OCI-LY1 (cell line): ENCODE results near the gene PRELP.
A peak's percentile ranks its signal among the peaks of the same experiment; 100 is the strongest.

Experiments used
- H2AFZ ChIP-seq: fragments of 200-600 bp; sonication (generic), shearing (Covaris generic); 2 replicates; pipeline ENCODE4 v1.6.0; 2014; ENCODE audit warnings: antibody characterized with exemption, mild to moderate bottlenecking, low read length
- H3F3A ChIP-seq: fragments of 200-600 bp; sonication (generic), shearing (Covaris generic); 2 replicates; pipeline ENCODE4 v1.6.0; 2014; ENCODE audit warnings: mild to moderate bottlenecking, antibody characterized with exemption, low read length, moderate library complexity; ENCODE audit not compliant: insufficient read depth
- H3K27ac ChIP-seq: fragments of 200-600 bp; sonication (generic); 2 replicates; pipeline ENCODE4 v1.5.1; 2014; ENCODE audit warnings: low read length, mixed run types, mild to moderate bottlenecking, low read depth; ENCODE audit not compliant: poor library complexity, severe bottlenecking
- H3K27me3 ChIP-seq: fragments of 200-600 bp; sonication (generic); 2 replicates; pipeline ENCODE4 v1.6.0; 2014; ENCODE audit warnings: antibody characterized with exemption, mild to moderate bottlenecking, low read length, moderate library complexity; ENCODE audit not compliant: insufficient read depth
- H3K36me3 ChIP-seq: fragments of 200-600 bp; sonication (generic); 2 replicates; pipeline ENCODE4 v1.6.1; 2014; ENCODE audit warnings: mild to moderate bottlenecking, antibody characterized with exemption, low read length, moderate library complexity, mixed read lengths; ENCODE audit not compliant: insufficient read depth
- H3K4me1 ChIP-seq: fragments of 200-600 bp; sonication (generic); 2 replicates; pipeline ENCODE4 v1.5.1; 2014; ENCODE audit warnings: mild to moderate bottlenecking, low read length, moderate library complexity; ENCODE audit not compliant: insufficient read depth, severe bottlenecking
- H3K4me2 ChIP-seq: fragments of 200-600 bp; sonication (generic), shearing (Covaris generic); 2 replicates; pipeline ENCODE4 v1.6.1; 2014; ENCODE audit warnings: low read length
- H3K4me3 ChIP-seq: fragments of 200-600 bp; sonication (generic); 2 replicates; pipeline ENCODE4 v1.5.1; 2014; ENCODE audit warnings: low read length, low read depth, mild to moderate bottlenecking, mixed read lengths; ENCODE audit not compliant: poor library complexity, severe bottlenecking
- H3K79me2 ChIP-seq: fragments of 200-600 bp; shearing (Covaris generic); 2 replicates; pipeline ENCODE4 v1.6.1; 2016; ENCODE audit warnings: mixed run types, low read length, mixed read lengths; ENCODE audit not compliant: insufficient read depth
- H3K9ac ChIP-seq: fragments of 200-600 bp; sonication (generic), shearing (Covaris generic); 2 replicates; pipeline ENCODE4 v1.6.1; 2014; ENCODE audit warnings: mild to moderate bottlenecking, low read length, mixed read lengths
- H3K9me2 ChIP-seq: fragments of 200-600 bp; sonication (generic), shearing (Covaris generic); 2 replicates; pipeline ENCODE4 v1.6.1; 2014; ENCODE audit warnings: low read depth, mild to moderate bottlenecking, low read length, mixed read lengths
- H3K9me3 ChIP-seq: fragments of 200-600 bp; shearing (Covaris generic); 2 replicates; pipeline ENCODE4 v1.6.1; 2014; ENCODE audit warnings: low read length, mixed read lengths
- H4K20me1 ChIP-seq: fragments of 200-600 bp; sonication (generic), shearing (Covaris generic); 2 replicates; pipeline ENCODE4 v1.6.0; 2016; ENCODE audit warnings: mild to moderate bottlenecking, low read length; ENCODE audit not compliant: insufficient read depth
- EZH2 ChIP-seq: fragments of 200-600 bp; sonication (generic), shearing (Covaris generic); IDR thresholded peaks from 2 replicates; pipeline ENCODE4 v1.8.0; 2017; ENCODE audit warnings: borderline replicate concordance, mixed run types, mild to moderate bottlenecking, antibody characterized with exemption, low read length, moderate library complexity, mixed read lengths
- TF ChIP-seq, protein P1 (sequence below): fragments of 200-600 bp; sonication (generic), shearing (Covaris generic); IDR thresholded peaks from 2 replicates; pipeline ENCODE4 v1.5.1; 2017; ENCODE audit warnings: mild to moderate bottlenecking, antibody characterized with exemption, low read length, moderate library complexity, mixed read lengths

Gene PRELP

DNA sequence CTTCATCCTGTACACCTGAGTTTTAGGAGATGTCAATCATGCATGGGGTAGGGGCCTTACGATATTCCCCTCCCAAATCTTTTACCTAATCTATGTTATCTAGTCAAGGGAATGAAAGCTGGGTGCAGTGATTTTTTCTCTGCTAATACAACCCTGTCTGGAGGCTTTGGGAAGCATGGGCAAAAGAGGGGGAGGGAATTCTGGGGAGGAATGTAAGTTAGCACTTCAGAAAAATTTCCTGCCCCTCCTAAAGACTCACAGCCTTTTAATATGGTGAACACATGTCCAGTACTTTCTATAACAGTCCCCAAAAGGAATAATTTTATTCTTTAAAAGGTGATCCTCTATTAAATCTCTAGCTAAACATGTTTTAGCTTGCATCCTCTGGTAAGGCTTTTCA lies 25.6 kb upstream of the PRELP start:
- H3K9me2 ChIP-seq = no peaks in the 10 kb centered on the region
- peak overlapping the region; percentile 36; the same call in 1 of the 2 replicates for H3K9ac ChIP-seq
- no peaks in the 10 kb centered on the region for H3F3A ChIP-seq
- peak overlapping the region; percentile 32 for H3K4me3 ChIP-seq
- no peaks in the 10 kb centered on the region for H4K20me1 ChIP-seq
- H3K27ac ChIP-seq = peak overlapping the region; percentile 96
- no peaks in the 10 kb centered on the region for H3K36me3 ChIP-seq
- peaks cover 77% of the 10 kb centered on the region for H3K4me1 ChIP-seq
- no peaks in the 10 kb centered on the region for H3K79me2 ChIP-seq
- no peaks in the 10 kb centered on the region for H3K9me3 ChIP-seq
- no peaks in the 10 kb centered on the region for H3K27me3 ChIP-seq
- no peak for TF ChIP-seq EZH2
- TF ChIP-seq, protein P1, sequence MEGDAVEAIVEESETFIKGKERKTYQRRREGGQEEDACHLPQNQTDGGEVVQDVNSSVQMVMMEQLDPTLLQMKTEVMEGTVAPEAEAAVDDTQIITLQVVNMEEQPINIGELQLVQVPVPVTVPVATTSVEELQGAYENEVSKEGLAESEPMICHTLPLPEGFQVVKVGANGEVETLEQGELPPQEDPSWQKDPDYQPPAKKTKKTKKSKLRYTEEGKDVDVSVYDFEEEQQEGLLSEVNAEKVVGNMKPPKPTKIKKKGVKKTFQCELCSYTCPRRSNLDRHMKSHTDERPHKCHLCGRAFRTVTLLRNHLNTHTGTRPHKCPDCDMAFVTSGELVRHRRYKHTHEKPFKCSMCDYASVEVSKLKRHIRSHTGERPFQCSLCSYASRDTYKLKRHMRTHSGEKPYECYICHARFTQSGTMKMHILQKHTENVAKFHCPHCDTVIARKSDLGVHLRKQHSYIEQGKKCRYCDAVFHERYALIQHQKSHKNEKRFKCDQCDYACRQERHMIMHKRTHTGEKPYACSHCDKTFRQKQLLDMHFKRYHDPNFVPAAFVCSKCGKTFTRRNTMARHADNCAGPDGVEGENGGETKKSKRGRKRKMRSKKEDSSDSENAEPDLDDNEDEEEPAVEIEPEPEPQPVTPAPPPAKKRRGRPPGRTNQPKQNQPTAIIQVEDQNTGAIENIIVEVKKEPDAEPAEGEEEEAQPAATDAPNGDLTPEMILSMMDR = no peak
- H2AFZ ChIP-seq = no peak overlapping the region
- H3K4me2 ChIP-seq = peak overlapping the region; percentile 31

DNA sequence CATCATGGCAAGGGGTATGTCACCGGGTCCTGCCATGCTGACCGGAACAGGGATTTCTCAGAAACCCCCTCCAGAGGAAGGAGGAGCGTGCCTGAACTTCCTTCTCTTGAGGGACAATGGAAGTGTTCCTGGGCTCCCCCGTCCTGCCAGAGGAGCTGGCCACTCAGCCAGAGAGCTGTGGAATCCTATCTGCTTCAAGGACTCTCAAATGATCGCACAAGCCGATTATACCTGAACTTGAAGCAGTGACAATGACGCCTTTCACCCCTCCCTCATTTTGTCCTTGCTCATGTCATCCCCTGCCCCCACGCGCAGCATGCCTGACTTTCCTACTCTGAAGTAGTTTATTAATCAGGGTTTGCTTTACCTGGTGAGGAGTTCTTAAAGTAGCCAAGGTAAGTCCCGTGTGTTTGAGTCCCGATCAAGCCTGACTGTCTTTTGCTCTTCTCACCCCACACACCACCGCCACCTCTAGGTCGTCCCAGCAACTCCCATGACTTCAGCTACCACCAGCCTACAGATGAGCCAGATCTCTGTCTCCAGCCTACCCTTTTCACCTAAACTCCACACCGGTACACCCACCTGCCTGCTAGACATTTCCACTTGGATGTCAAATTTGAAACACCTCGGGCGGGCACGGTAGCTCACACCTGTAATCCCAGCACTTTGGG lies 25.0 kb upstream of the PRELP start:
- H3K9me2 ChIP-seq = no peaks in the 10 kb centered on the region
- no peaks in the 10 kb centered on the region for H3K9me3 ChIP-seq
- no peaks in the 10 kb centered on the region for H4K20me1 ChIP-seq
- H3K27me3 ChIP-seq = no peaks in the 10 kb centered on the region
- peak overlapping the region; percentile 32 for H3K4me3 ChIP-seq
- H3K36me3 ChIP-seq = no peaks in the 10 kb centered on the region
- no peaks in the 10 kb centered on the region for H3F3A ChIP-seq
- H3K9ac ChIP-seq = peak overlapping the region; percentile 36; the same call in 1 of the 2 replicates
- peaks cover 83% of the 10 kb centered on the region for H3K4me1 ChIP-seq
- no peaks in the 10 kb centered on the region for H3K79me2 ChIP-seq
- H2AFZ ChIP-seq = no peak overlapping the region
- H3K4me2 ChIP-seq = peak overlapping the region; percentile 31
- H3K27ac ChIP-seq = peak overlapping the region; percentile 96
- no peak for TF ChIP-seq EZH2
- TF ChIP-seq, protein P1 = peak; percentile 53

DNA sequence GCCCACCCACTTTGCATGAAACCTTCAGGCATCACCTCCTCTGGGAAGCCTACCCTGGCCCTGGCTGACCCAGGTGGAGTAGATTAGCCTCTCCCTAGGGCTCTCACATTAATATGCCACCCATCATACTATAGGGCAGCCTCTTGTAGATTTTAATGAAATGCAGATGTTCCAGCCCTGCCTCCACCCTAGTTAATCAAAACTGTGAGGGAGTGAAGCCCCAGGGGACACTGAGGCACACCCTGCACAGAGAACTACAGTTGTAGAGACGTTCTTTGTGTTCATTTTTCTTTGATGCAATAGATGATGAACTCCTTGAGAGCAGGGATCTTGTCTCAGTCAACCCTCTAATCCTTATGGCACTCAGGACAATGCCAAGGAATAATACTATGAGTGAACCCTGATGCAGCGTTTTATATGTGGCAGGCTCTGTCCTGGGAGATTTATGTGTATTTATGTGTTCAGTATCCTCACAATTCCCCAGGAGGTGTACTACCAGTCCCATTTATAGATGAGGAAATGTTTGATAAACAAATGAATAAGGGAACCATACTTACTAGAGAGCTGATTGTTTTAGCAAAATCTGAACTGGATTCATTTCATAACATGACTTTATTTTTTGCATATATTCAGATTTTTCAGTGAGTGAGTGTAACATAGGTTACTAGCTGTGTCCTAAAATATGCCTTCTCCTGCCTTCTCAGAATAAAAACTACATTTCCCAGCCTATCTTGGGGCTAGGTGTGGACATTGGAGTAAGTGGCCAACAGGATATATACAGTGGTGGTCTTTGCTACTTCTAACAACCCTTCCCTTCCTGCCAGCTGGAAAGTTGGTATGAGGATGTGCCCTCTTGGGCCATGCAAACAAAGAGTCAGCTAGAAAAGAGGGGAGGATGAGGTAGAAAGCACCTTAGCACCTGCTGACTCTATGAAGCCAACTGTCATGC lies 23.5 kb upstream of the PRELP start:
- no peak overlapping the region for H2AFZ ChIP-seq
- peak overlapping the region; percentile 63 for H3K9ac ChIP-seq
- H3K27ac ChIP-seq = peak overlapping the region; percentile 96
- H4K20me1 ChIP-seq = no peaks in the 10 kb centered on the region
- TF ChIP-seq, protein P1 = no peak
- TF ChIP-seq EZH2 = no peak
- no peaks in the 10 kb centered on the region for H3K79me2 ChIP-seq
- no peaks in the 10 kb centered on the region for H3K9me2 ChIP-seq
- H3K4me1 ChIP-seq = peaks cover 98% of the 10 kb centered on the region
- no peaks in the 10 kb centered on the region; the same call in 1 of the 2 replicates for H3F3A ChIP-seq
- H3K9me3 ChIP-seq = no peaks in the 10 kb centered on the region
- H3K4me3 ChIP-seq = peak overlapping the region; percentile 12
- H3K36me3 ChIP-seq = no peaks in the 10 kb centered on the region
- peak overlapping the region; percentile 48 for H3K4me2 ChIP-seq
- no peaks in the 10 kb centered on the region for H3K27me3 ChIP-seq
